ENCODE results near the gene SH3RF3. TPM values are rescaled to one million over a fixed set of nuclear protein-coding genes. Genes with fewer than 3 reads are reported as not detected.
A peak's percentile ranks its signal among the peaks of the same experiment; 100 is the strongest.

SH3RF3 gene
- polyA plus RNA-seq, 1 of the 3 experiments (the other 2 are of a cell fraction) = 1.9 TPM

GRCh38 chr2:109239720-109240119 is 110.7 kb downstream of the SH3RF3 start:
- ChIA-PET POLR2A (no interaction called here), CTCF (interaction anchor here (0.9 to 1.2 kb wide), 2 partner anchors 16 to 111 kb away, joined by 3 read pairs; no protein-coding TSS in a partner anchor)
- Histone ChIP-seq H4K20me1 (ENCODE audit: insufficient read depth) (no peaks in the 10 kb centered on the region), H3K4me3 (ENCODE audit: low read depth in 2 of 2, low read length in 1 of 2) (no peak overlapping the region), H3K9me3 (no peaks in the 10 kb centered on the region), H3K27ac (ENCODE audit: low read depth in 2 of 2, low read length in 1 of 2) (peak overlapping the region in 1 of 2 experiments; percentile 42; a peak in 2 of 4 replicates), H2AFZ (ENCODE audit: low read depth) (no peak overlapping the region), H3F3A (replicated peaks; ENCODE audit: insufficient read depth) (peaks cover 22% of the 10 kb centered on the region), H3K4me2 (peak overlapping the region; percentile 59), H3K9ac (no peak overlapping the region), H3K27me3 (ENCODE audit: insufficient read depth) (no peaks in the 10 kb centered on the region), H3K79me2 (ENCODE audit: insufficient read depth) (peaks cover 36% of the 10 kb centered on the region), H3K4me1 (ENCODE audit: control insufficient read depth in 1 of 2, insufficient read depth in 2 of 2, low read depth in 1 of 2, low read length in 1 of 2) (peaks cover 20 to 30% of the 10 kb centered on the region in 2 experiments; a peak in 3 of 4 replicates), H3K9me2 (no peaks in the 10 kb centered on the region), H3K36me3 (replicated peaks in 1 of 2; ENCODE audit: control insufficient read depth in 1 of 2, insufficient read depth in 2 of 2, low read length in 1 of 2) (no peaks in the 10 kb centered on the region)
- WGBS (ENCODE audit: low lambda C conversion rate) = 19% methylated on average over 5 of the region's 6 CpGs
- no peak for DNase-seq
- TF ChIP-seq JUND (IDR thresholded peaks at IDR 0.05) = peak; percentile 75
- TF ChIP-seq NFIC (IDR thresholded peaks at IDR 0.05; ENCODE audit: borderline replicate concordance) = peak; percentile 69; the same call in 1 of the 2 replicates
- peak; percentile 76 for TF ChIP-seq TCF12 (IDR thresholded peaks at IDR 0.05)
- TF ChIP-seq TEAD4 (IDR thresholded peaks at IDR 0.05; ENCODE audit: borderline replicate concordance, insufficient read depth) = 0 out of 2 replicates have a peak, but pooled peaks have one; percentile 41
- peak; percentile 62 for TF ChIP-seq MAX (IDR thresholded peaks at IDR 0.05; ENCODE audit: low read depth)
- TF ChIP-seq CHD2 (IDR thresholded peaks at IDR 0.05; ENCODE audit: low read length, partially characterized antibody) = no peak
- TF ChIP-seq MEF2A (IDR thresholded peaks at IDR 0.05; ENCODE audit: borderline replicate concordance, low read depth) = no peak
- peak; percentile 91 for TF ChIP-seq PBX3 (IDR thresholded peaks at IDR 0.05)
- TF ChIP-seq FOSL2 (IDR thresholded peaks at IDR 0.05; ENCODE audit: borderline replicate concordance, low read depth) = peak; percentile 87
- TF ChIP-seq NRF1 (IDR thresholded peaks at IDR 0.05; ENCODE audit: low read depth, low read length) = no peak
- TF ChIP-seq EP300 (IDR thresholded peaks at IDR 0.05; ENCODE audit: borderline replicate concordance in 1 of 2, low read depth in 1 of 2, low read length in 1 of 2) = peak in 1 of 2 experiments; percentile 39; a peak in 1 of 4 replicates

GRCh38 chr2:109242210-109242653 is 113.2 kb downstream of the SH3RF3 start:
- peak overlapping the region; percentile 40 for H3K4me2 ChIP-seq
- CTCF ChIA-PET = no interaction called here

More at GRCh38 chr2:109242210-109242653, 113.2 kb downstream of the SH3RF3 start:
- peaks cover 45% of the 10 kb centered on the region for H3K79me2 ChIP-seq (ENCODE audit: insufficient read depth)
- peaks cover 22% of the 10 kb centered on the region for H3F3A ChIP-seq (replicated peaks; ENCODE audit: insufficient read depth)
- H3K36me3 ChIP-seq (replicated peaks in 1 of 2; ENCODE audit: control insufficient read depth in 1 of 2, insufficient read depth in 2 of 2, low read length in 1 of 2) = no peaks in the 10 kb centered on the region
- TF ChIP-seq GABPA (IDR thresholded peaks at IDR 0.05; ENCODE audit: low read depth) = no peak
- H4K20me1 ChIP-seq (ENCODE audit: insufficient read depth) = no peaks in the 10 kb centered on the region
- peak overlapping the region; percentile 40; the same call in 1 of the 2 replicates for H3K9ac ChIP-seq
- H3K9me2 ChIP-seq = no peaks in the 10 kb centered on the region
- H2AFZ ChIP-seq (ENCODE audit: low read depth) = no peak overlapping the region
- POLR2A ChIA-PET = no interaction called here
- DNase-seq = no peak
- H3K4me3 ChIP-seq (ENCODE audit: low read depth in 2 of 2, low read length in 1 of 2) = no peak overlapping the region
- peaks cover 24 to 30% of the 10 kb centered on the region in 2 experiments; a peak in 3 of 4 replicates for H3K4me1 ChIP-seq (ENCODE audit: control insufficient read depth in 1 of 2, insufficient read depth in 2 of 2, low read depth in 1 of 2, low read length in 1 of 2)
- 62% methylated on average over 5 of the region's 7 CpGs for WGBS (ENCODE audit: low lambda C conversion rate)
- H3K27me3 ChIP-seq (ENCODE audit: insufficient read depth) = no peaks in the 10 kb centered on the region
- peak overlapping the region; percentile 64 to 86; a peak in 3 of 4 replicates for H3K27ac ChIP-seq (ENCODE audit: low read depth in 2 of 2, low read length in 1 of 2)
- no peaks in the 10 kb centered on the region for H3K9me3 ChIP-seq

Measured in SK-N-SH (cell line).